NK-92 (cell line): ENCODE results near the gene ARID4A.
"Not testable (repeated sequence)": the region's sequence is repeated elsewhere in the genome, so short reads cannot be mapped to it uniquely, and the experiment has no call there.

Experiments used
- DNase-seq: peaks from one replicate; lab custom pipeline; 2025; ENCODE audit not compliant: unreplicated experiment; lab: John Stamatoyannopoulos, UW

ARID4A gene

DNA sequence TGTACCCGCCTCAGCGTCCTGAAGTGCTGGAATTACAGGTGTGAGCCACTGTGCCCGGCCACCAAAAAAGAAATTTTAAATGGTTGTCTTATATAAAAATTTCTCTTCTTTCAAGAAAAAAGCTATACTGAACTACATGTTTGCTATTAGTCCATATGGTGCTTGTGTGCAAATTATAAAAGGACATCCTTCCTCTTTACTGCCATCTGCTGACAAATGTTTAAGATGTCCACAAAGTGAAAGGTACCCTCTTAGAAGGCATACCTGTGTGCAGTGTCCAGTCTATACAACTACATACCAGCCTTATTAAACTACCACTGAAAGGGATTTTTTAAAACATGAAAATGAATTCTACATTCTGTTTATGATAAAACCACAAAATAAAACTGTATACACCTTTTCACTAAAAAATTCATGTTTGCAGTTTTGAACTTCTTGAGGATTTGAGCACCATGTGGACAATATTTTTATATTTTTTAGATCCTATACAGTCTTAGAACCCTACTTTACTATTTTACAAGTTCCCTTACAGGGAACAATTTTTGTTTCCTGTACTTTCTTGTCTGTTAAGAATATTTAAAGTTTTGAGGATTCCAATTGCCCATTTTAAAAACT, 64.5 kb downstream of the ARID4A start:
- no peak for DNase-seq

DNA sequence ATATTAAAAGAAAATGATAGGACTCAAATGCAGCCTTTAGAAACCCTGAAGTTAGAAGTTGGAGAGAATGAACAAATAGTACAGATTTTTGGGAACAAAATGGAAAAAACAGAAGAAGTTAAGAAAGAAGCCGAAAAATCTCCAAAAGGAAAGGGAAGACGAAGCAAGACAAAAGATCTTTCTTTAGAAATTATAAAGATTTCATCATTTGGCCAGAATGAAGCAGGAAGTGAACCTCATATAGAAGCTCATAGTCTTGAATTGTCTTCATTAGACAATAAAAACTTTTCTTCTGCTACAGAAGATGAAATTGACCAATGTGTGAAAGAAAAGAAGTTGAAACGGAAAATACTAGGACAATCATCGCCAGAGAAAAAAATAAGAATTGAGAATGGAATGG, 66.0 kb downstream of the ARID4A start:
- no peak for DNase-seq

DNA sequence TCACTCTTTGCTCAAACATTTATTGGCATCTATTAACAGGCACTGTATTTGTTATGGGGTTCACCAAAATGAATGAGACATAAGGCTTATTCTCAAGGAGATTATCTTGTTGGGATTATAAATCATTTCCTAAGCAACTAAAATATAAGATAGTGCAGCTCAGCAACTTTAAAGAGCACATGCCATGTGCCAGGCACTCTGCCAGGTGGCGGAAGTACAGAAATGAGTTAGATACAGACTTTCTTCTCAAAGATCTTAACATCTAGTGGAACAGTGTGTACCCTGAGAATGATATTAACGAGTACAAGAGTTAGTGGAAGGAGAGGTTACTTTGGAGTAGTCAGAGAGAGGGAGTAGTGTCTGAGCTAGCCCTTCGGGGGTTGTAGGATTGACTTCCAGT, 68.9 kb downstream of the ARID4A start:
- DNase-seq, result no peak

DNA sequence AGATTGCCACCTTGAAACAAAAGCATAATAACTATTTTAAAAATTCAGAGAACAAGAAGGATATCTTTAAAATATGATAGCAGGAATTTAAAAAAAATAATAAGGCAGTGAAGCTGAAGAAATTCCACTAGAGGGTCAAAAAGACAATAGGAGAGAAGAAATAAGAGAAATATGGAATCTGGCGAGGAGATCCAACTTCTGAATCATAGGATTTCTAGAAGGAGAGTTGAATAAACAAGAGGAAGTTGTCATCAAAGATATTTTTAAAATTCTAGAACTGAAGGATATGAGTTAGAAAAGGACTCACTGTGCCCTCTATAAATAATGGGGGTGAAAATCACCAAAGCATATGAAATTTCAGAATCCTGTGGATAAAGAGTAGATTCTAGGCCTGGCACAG, 70.6 kb downstream of the ARID4A start:
- no peak for DNase-seq

DNA sequence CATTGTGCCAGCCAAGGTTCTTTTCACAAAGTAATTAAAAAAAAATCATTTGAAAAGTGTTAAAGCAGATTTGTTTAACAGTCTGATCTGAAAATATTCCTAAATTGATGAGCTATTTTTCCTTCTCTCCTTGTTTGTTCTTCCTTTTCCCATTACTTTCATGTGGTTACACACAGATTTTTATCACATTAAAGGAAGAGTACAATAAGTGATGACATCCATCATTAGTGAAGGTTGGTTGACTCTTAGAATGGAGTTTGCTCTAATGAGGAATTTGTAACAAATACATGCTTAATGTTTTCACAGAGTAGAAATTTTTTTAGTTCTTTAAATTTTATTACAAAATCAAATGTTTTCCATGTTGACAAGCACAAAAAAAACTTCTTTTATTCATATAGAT, 78.4 kb downstream of the ARID4A start:
- no peak for DNase-seq

DNA sequence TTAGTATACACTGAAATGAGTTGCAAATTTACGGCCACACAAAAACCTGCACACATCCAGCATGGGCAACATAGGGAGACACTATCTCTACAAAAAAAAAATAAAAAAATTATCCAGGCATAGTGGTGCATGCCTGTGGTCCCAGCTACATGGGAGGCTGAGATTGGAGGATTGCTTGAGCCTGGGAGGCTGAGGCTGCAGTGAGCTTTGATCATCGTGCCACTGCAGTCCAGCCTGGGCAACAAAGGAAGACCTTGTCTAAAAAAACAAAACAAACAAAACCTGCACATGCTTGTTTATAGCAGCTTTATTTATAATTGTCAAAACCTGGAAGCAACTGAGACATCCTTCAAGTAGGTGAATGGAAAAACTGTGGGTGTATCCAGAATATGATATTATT, 92.5 kb downstream of the ARID4A start:
- no peak for DNase-seq

DNA sequence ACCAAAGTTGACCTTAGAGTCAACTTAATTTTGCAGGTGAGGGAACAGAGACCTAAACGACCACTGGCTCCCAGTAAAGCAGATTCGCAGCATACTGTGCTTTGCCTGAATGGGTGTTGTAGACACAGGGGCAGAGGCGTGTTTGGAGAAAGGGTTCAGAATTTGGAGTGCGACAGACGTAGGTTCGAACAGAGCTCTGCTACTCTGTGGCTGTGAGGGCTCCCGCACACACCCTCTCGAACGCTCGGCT, 97.1 kb downstream of the ARID4A start:
- DNase-seq, result no peak

DNA sequence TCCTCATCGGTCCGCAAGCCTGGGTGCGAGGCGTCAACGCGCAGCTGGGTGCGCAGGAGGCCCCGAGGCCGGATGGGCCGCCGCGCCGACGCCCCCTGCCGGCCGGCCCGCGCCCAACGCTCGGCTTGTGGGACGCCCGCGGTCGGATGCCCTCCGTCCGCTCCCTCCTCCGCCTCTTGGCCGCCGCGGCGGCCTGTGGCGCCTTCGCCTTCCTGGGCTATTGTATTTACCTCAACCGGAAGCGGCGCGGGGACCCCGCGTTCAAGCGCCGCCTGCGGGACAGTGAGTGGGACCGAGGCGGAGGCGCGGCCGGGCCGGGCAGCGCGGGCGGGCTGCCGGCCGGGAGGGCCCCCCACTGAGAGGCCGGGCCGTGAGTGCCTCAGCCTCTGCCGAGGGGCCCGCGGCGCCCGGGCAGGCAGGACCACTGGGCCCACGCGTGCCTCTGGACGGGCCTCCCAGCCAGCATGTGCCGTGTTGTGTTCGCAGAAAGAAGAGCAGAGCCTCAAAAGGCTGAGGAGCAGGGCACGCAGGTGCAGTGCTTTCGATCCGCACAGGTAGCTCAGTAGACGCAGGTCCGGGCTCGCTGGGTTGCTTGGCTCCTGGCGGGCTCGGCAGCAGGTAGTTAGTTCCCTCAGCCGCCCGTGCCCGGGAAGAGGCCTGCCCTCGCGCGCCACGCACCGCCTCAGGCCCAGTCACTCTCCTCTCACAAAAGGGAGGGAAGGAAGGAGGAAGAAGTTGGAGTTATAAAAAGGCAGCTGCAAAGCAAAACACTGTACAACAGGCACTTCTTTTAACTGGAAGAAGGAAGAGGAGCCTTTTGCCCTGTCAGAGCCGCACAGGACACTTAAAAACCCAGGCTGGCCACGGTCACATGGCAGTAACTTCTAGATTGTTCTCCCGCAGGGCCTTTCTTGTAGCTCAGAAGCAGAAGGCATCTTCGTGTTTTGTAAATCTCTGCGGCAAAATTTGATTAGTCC, 97.7 kb downstream of the ARID4A start, which contains the start of gene TOMM20L:
TOMM20L (plus strand) TSS at position 119 of the 977 bp plus-strand sequence; CDS start at position 147, 28 bp downstream.
- DNase-seq, result no peak

DNA sequence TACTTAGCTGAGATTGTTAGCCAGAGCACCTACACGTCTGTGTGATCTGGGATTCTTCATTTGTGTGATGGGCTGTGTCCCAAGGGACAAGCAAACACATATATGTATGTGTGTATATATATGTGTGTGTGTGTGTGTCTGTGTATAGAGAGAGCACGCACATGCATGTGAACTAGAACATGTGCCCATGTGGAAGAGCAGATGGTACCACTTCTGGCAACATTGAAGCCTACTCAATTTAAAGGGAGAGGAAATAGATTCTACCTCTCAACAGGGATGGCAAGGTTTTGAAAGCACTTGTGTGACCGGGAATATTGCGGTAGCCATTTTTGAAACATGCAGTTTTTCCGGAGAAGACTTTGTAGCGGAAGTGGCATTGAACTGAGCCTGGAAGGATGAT, 98.8 kb downstream of the ARID4A start:
- DNase-seq, result no peak

DNA sequence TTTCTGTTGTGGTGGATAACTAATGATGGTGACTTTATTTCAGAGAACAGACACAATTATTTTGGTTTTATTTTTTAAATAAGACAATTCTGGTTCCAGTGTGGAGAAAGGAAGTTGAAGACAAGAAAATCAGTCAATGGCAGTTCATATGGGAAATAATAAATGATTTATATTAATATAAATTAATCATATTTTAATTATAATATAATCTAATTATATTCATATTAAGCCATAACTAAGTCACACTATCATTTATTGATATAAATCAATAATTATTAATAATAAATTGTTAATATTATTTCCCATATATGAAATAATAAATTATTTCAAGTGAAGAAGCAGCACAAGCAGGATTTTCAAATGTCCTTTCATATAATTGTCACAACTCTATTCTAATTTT, 100.1 kb downstream of the ARID4A start:
- no peak for DNase-seq

DNA sequence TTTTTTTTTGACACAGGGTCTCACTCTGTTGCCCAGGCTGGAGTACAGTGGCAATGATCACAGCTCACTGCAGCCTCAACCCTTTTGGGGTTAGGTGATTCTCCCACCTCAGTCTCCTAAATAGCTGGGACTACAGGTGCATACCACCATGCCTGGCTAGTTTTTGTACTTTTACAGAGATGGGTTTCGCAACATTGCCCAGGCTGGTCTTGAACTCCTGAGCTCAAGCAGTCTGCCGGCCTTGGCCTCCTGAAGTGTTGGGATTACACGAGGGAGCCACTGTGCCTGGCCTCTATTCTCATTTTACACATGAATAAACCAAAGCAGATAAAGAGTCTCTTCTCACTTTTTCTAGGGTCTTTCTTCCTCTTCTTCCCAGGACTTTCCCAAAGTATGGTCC, 100.5 kb downstream of the ARID4A start:
- DNase-seq, result no peak

DNA sequence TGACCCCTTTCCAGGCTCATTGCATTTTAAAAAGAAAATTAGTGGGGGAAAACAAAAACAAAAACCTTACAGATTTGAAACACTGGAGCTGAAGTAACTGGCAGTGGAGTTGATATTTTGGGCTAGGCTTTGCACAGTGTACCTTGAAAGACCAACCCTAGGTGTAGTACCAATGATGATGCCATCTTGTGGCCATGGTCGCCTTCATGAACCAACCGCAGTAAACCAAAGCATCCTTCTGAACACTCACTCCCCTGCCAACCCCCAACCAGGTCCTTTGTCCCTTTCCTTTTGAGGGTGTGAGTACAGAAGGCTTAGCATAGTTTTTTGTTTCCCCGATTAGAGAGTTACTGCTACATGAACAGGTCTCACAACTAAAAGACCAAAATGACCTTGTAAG, 103.2 kb downstream of the ARID4A start:
- DNase-seq, result no peak

DNA sequence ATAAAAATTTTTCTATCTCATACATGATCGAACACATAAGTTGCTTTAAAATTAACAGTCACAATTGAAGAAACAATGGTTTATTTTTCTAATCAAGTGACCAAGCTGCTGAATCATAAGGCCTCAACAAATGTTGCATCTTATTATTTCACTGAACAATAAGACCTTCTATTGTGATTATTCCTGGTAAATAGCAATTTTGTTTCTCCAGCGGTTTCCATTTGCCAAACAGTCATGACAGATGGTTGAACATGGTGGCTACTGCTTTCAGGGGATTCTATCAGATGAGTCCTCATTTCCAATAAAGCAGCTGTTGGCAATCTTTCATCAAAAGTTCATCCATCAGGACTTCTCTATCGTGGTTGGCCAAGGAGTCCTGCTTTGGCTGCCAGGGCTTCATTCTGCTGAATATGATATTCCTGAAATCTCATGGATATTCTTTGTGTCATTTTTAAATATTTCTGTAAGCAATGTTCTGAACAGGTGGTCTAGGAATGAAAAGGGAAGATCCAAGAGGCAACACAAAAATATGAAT, 110.4 kb downstream of the ARID4A start:
- DNase-seq, result no peak

DNA sequence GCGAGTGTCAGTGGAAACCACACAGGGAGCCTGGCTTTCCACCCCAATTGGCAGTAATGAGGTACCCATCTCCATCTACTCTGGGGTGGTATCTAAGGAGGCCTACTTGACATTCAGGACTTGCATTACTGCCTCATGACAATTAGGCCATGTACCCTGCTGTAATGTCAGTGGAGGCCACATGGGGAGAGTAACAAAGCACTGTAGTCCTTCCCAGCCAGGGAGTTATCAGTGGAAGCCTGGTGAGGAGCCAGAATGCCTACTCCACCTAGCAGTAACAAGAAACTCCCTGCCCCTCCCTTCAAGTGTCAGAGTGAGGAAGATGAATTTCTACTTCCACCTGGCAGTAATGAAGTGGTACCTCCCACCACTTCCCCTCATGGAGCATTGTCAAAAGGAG, 116.5 kb downstream of the ARID4A start:
- DNase-seq, result no peak

DNA sequence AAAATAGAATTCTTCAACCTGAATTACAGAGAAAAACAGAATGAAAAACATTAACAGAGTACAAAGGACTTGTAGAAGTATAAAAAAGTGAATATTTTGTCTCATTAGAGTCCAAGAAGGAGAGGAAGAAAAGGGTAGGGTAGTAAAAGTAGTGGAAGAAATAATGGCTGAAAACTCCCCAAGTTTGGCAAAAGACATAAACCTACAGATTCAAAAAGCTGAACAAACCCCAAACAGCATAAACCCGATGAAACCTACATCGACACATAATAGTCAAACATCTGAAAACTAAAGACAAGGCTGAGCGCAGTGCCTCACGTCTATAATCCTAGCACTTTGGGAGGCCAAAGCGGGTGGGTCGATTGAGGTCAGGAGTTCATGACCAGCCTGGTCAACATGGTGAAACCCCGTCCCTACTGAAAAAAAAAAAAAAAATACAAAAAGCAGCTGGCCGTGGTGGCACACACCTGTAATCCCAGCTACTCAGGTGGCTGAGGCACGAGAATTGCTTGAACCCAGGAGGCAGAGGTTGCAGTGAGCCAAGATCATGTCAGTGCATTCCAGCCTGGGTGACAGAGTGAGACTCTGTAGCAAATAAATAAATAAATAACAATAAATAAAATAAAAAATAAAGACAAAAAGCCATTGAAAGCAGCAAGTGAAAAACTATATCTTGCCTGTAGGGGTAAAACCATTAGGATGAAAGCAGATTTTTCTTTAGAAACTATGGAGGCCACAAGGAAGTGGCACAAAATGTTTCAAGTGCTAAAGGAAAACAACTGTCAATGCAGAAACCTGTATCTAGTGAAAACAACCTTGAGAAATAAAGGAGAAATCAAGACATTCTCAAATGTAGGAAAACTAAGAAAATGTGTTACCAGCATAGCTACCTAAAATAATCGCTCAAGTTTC, 117.5 kb downstream of the ARID4A start:
- no peak for DNase-seq

DNA sequence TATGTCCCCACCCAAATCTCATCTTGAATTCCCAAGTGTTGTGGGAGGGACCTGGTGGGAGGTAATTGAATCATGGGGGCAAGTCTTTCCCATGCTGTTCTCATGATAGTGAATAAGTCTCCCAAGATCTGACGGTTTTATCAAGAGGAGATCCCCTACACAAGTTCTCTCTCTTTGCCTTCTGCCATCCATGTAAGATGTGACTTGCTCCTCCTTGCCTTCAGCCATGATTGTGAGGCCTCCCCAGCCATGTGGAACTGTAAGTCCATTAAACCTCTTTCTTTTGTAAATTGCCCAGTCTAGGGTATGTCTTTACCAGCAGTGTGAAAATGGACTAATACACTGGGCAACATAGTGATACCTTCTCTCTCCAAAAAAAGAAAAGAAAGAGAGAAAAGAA, 118.6 kb downstream of the ARID4A start:
- DNase-seq, result not testable (repeated sequence)
